Measurements from ENCODE around the gene STK35. TPM values are rescaled to one million over a fixed set of nuclear protein-coding genes. Genes with fewer than 3 reads are reported as not detected.

The STK35 gene
- total and polyA plus RNA-seq, 2 of the 8 experiments (the other 6 are each of a cell fraction or from before 2014, with no cell fraction given), result 24.9 to 45.0 TPM

DNA sequence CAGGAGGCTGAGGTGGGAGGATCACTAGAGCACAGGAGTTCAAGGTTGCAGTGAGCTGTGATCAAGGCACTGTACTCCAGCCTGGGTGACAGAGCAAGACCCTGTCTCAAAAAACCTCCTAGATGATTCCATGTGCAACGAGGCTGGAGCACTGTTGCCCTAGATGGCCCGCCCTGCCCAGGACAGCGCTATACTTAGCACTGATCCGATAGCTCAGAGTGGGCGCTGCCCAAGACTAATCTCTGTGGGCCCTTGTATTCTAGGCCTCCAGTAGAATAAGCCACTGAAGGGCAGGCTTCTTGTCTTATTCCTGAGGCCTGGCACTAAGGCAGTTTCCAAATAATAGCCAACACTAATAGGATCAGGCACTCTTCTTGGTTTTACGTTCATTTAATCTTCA, 41.0 kb downstream of the STK35 start (continued):
- no peak for TF ChIP-seq KDM1A (IDR thresholded peaks at IDR 0.05; ENCODE audit: borderline replicate concordance, low read length)
- no peak for TF ChIP-seq SAP30 (IDR thresholded peaks at IDR 0.05; ENCODE audit: insufficient read depth, insufficient replicate concordance, low read length)
- no peak for TF ChIP-seq TCF12 (IDR thresholded peaks at IDR 0.05; ENCODE audit: low read depth, low read length)
- TF ChIP-seq CEBPB (IDR thresholded peaks at IDR 0.05; ENCODE audit: low read depth, low read length), result no peak
- TF ChIP-seq, protein P1, sequence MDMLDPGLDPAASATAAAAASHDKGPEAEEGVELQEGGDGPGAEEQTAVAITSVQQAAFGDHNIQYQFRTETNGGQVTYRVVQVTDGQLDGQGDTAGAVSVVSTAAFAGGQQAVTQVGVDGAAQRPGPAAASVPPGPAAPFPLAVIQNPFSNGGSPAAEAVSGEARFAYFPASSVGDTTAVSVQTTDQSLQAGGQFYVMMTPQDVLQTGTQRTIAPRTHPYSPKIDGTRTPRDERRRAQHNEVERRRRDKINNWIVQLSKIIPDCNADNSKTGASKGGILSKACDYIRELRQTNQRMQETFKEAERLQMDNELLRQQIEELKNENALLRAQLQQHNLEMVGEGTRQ (IDR thresholded peaks at IDR 0.05; ENCODE audit: low read length), result no peak
